Right lobe of liver (tissue), 4 donors: ENCODE data around the gene PIH1D2.

Experiments used
- POLR2A ChIP-seq: fragments of 450-650 bp; IDR thresholded peaks from one replicate; pipeline ENCODE4 v1.6.1; 2017; ENCODE audit warnings: antibody characterized with exemption, mild to moderate bottlenecking
- TF ChIP-seq, protein P1 (sequence below), 4 donors: fragments of 200-600 bp in 3 of 4; fragments of 450-650 bp in 1 of 4; IDR thresholded peaks; one replicate each; pipeline versions ENCODE4 v1.5.1 to v1.8.0; 2016 to 2022; ENCODE audit warnings: antibody characterized with exemption in 4 of 4, mild to moderate bottlenecking in 2 of 4
- donor health status: DM: no; HTN: no; CAD: no.
- donor health status: DM: no; HTN: no; CAD: no.
- donor health status: DM: no; HTN: yes; CAD: no.

DNA sequence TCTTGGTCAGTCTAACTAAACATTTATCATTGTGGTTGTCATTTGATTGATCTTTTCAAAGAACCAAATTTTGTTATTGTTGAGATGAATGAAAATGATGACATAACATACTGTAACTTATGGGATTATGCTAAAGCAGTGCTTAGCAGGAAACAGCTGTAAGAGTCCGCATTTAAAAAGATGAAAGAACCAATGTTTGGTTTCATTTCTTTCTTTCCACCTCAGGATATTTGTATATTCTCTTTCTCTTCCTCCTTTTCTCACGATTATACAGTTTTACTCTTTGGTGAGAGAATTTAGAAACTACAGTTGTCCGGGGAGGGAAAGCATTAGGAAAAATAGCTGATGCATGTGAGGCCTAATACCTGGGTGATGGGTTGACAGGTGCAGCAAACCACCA, 23.1 kb downstream of the PIH1D2 start:
- no peak for TF ChIP-seq POLR2A
- TF ChIP-seq, protein P1, sequence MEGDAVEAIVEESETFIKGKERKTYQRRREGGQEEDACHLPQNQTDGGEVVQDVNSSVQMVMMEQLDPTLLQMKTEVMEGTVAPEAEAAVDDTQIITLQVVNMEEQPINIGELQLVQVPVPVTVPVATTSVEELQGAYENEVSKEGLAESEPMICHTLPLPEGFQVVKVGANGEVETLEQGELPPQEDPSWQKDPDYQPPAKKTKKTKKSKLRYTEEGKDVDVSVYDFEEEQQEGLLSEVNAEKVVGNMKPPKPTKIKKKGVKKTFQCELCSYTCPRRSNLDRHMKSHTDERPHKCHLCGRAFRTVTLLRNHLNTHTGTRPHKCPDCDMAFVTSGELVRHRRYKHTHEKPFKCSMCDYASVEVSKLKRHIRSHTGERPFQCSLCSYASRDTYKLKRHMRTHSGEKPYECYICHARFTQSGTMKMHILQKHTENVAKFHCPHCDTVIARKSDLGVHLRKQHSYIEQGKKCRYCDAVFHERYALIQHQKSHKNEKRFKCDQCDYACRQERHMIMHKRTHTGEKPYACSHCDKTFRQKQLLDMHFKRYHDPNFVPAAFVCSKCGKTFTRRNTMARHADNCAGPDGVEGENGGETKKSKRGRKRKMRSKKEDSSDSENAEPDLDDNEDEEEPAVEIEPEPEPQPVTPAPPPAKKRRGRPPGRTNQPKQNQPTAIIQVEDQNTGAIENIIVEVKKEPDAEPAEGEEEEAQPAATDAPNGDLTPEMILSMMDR (IDR thresholded peaks at IDR 0.05): no peak
